Thyroid gland (tissue), 4 donors: ENCODE results near the gene C6orf47.

Experiments used
- POLR2A ChIP-seq, 2 donors: fragments of 450-650 bp; IDR thresholded peaks; one replicate each; pipeline ENCODE4 v1.6.1; 2017; ENCODE audit warnings: antibody characterized with exemption in 2 of 2, mild to moderate bottlenecking in 2 of 2, moderate library complexity in 1 of 2
- TF ChIP-seq, protein P1 (sequence below), 6 experiments: fragments of 200-600 bp in 3 of 6; fragments of 450-650 bp in 3 of 6; sonication (generic) in 3 of 6; IDR thresholded peaks; one replicate each; pipeline ENCODE4 v1.5.1; 2016 to 2019; ENCODE audit warnings: antibody characterized with exemption in 6 of 6, mild to moderate bottlenecking in 2 of 6, inconsistent platforms in 1 of 6, moderate library complexity in 1 of 6

DNA sequence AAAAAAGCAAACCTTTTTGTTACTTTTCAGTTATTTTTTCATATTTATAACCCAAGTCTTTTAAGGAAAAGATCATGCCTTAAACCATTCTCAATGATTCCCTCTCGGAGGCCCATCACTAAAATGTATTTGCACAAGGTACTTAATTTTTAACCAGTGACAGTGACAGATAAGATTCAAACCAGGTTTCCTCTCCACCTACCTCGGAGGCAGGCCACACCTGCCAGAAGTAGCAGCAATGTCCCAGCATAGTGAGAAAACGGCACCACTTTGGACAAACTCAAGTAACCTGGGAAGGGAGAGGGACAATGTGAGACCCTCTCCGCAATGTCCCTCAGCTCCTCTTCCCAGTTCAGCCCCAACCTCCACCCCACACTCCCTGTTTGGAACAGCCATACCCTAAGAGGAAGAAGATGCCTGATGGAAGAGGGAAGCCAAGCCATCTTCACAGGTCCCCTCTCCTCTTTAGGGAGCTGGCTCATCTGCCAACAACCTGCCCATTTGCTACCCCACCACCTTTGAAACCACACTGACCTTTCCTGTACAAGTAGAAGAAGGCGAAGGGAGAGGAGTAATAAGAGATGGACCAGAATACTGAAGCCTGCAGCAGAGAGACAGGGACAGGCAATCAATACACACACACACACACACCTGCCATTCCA is 40.3 kb upstream of the C6orf47 start:
- TF ChIP-seq POLR2A (IDR thresholded peaks at IDR 0.05) = no peak
- TF ChIP-seq, protein P1, sequence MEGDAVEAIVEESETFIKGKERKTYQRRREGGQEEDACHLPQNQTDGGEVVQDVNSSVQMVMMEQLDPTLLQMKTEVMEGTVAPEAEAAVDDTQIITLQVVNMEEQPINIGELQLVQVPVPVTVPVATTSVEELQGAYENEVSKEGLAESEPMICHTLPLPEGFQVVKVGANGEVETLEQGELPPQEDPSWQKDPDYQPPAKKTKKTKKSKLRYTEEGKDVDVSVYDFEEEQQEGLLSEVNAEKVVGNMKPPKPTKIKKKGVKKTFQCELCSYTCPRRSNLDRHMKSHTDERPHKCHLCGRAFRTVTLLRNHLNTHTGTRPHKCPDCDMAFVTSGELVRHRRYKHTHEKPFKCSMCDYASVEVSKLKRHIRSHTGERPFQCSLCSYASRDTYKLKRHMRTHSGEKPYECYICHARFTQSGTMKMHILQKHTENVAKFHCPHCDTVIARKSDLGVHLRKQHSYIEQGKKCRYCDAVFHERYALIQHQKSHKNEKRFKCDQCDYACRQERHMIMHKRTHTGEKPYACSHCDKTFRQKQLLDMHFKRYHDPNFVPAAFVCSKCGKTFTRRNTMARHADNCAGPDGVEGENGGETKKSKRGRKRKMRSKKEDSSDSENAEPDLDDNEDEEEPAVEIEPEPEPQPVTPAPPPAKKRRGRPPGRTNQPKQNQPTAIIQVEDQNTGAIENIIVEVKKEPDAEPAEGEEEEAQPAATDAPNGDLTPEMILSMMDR (IDR thresholded peaks at IDR 0.05) = no peak
